HG02678 (cell line): ENCODE data around the gene MAN2A1.
"Not testable (repeated sequence)": the region's sequence is repeated elsewhere in the genome, so short reads cannot be mapped to it uniquely, and the experiment has no call there.

ENCODE experiments used
- ATAC-seq: cut with Tn5 transposase; IDR thresholded peaks from one replicate; pipeline ENCODE4 v1.9.1; 2021; ENCODE audit warnings: mild to moderate bottlenecking, moderate library complexity; ENCODE audit not compliant: unreplicated experiment

MAN2A1 gene

DNA sequence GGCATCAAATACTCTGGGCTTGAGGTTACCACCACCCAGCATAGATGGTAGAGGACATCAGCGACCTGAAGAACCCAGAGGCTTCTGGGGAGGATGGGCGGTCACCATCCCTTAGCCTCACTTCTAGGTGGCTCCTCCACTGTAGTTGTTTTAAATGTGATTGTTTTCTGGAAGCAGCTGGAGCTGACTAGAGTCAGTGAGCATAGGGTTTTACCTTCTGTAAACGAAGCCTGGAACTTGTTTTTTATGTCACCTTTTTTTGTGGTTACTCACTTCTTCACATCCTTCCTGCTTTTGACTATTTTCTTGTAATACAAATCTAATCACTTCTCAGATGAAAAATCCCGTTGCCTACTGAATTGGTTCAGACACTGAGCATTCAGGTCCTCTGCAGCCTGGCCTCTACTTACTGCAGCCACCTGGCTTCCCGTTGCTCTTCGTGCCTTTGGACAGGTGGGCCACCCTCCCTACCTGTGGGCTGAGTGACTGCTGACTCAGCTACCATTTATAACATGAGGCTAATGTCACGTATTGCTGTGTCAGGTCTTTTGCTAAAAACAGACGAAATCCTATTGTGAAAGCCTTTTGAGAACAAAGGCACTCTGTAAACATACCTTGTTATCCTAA is 167.8 kb downstream of the MAN2A1 start:
- ATAC-seq: no peak

DNA sequence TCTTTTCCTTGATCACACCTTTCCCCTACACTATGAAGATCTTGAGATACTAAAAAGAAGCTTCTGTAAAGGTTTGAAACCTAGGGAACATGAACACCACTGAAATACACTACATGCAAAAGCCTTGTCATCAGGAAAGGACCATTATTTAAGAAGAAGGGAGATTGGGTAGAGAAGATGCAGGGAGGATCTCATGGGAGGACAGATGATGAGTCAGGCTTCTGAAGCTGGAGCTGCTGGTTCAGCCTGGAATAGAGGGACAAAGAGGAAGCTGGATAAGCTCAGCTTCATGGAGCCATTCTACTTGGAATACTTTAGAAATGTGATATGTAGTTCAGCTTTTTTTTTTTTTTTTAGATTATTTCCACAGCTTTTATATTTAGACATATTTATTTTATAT is 169.8 kb downstream of the MAN2A1 start:
- ATAC-seq: no peak

DNA sequence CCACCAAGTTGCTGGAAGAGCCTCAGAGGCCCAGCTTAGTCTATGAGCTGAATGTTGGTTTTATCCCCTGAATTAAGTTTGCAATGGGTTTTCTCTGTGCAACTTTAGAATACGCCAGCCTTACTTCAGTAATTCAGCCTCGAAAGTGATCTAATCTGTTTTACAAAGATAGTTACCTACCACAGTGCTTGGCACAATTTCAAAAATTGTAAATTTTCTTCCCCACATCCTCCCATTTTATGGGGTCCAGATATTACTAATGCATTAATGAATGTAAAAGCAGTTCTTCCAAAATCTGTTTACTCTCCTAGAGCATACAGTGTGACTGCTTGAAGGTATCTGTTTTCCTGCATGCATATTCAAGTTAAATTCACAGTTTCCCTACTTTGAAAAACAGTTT is 172.6 kb downstream of the MAN2A1 start:
- no peak for ATAC-seq

DNA sequence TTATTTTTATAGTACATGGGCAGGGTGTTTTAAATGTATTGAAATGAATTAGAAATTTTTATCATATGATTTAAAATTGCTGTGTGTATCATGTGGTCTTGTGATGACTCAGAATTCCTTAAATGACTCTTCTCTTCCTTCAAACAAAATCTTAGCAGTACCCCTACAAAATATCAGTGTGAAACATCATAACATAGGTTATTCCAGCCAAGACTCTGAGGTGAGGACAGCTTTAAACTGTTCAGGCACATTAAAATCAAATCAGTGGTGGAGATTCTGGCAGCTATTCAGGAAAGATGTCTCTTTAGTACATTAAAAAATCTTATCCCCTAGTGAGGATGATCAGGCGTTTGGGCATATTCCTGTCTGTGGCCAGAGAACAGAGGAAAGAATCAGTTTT is 174.0 kb downstream of the MAN2A1 start:
- ATAC-seq: peak; percentile 54

DNA sequence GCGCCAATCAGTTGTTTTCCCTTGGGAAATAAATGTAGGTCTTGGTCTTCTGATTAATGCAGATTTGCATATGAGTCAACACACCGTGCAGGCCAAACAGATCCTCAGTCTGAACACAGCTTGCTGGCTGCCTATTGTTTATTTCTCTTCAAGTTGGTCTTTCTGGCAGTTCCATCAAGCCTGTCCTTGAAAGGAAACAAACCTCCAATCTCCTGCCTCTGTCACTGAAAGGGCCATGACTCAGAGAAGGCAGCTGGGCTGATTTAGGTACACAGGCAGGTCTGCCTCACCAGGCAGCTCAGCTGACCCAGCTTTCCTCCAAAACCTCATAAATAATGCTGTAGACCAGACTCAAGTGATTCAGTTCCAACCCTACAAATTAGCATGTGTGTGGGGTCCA is 175.9 kb downstream of the MAN2A1 start:
- no peak for ATAC-seq

DNA sequence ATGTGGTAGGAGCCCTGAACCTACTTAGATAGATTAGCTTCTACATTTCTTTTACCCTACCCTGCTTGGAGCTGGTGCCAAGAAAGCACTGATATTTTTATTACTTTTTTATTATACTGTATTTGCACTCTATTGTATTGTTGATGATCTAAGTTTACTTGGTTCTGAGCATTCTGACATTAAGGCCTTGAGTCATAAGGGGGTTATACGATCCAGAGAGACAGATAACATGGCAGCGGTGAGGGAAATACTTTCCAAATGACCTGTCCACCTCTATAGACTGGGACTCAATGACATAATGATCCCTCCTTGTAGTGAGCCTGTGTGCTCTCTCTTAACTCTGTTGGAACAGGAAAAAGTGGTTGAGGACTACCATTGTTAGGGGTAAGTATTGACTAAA is 176.3 kb downstream of the MAN2A1 start:
- ATAC-seq: no peak

DNA sequence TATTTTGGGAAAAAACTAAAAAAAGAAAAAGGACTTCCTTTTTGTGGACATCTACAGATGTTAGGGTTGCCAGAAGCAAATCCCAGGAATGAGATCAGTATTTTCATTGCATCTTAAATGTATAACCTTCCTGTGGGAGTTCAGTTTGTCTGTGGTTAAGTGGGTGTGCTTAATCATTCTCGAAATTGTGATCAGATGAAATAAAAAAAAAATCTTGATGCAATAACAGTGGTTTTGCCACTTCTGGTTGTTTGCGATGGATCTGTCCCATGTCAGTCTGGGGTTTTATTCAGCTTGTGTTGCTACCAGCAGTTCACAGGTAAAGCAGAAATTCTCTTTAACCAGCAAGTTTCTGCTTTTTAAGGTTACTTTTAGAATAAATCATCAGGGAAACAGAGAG is 179.0 kb downstream of the MAN2A1 start:
- ATAC-seq: no peak

DNA sequence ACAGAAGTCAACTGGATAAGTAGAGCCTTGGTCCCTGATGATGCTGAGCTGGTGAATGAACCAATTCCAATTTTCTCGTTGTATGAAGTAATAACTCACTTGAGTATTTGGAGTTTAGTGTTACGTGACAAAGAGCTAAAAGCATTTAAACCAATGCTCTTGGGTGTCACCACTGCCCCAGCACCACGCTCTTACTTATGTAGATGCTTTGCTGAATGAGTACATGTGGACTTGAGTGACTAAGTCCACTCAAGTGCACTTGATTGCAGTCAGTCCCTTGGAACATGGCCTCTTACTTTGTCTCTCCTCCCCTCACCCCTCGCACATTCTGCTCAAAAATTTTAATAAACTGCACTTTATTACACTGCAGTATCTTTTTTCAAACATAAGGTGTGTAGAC is 184.0 kb downstream of the MAN2A1 start:
- no peak for ATAC-seq

DNA sequence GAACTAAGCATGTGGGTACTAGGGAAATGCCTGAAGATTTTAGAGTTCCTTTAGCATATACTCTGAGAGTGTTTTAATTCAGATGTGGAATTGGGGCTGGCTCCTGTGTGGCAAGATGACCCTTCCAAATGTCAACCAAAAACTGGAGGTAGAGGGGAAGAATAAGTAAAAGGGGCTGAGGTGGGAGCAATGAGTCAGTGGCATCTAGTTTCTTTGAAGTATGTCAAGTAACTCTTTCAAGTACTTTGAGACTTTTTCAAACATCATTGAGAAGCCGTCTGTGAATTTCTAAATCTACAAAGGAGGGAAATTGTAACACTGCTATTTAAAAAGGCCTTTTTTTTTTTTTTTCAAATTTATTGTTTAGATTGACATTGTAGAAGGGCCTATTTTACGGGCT is 184.4 kb downstream of the MAN2A1 start:
- no peak for ATAC-seq

DNA sequence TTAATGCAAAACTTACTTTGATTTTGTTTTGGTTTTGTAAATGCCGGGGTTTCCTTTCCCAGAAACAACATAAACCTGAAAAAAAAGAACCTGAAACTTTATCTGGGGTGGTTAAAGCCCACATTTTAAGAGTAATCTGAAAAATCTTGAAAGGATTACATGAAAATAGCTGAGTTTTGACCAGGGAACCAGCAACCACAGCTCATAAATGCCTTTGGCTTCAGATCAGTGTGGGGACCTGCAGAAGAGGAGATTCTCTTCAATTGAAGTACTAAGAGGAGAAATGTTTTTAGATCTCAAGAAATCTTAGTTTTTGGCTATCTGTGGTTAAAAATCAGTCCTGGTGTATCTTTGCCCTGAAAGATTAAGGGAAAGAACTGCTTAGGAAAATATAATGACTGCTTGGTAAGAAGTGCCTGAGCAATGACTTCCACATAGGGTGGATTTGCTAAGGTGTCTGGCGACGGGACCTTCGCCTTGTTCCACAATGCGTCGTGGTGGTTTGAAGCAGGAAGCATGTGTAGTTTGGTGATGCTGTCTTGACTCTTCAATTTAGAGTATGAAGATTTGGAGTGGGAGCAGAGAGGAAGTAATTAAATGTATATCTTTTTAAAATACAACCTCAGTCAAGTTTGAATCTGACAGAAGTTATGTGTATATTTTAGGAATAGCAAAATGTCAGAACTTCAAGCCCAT is 186.5 kb downstream of the MAN2A1 start:
- no peak for ATAC-seq

DNA sequence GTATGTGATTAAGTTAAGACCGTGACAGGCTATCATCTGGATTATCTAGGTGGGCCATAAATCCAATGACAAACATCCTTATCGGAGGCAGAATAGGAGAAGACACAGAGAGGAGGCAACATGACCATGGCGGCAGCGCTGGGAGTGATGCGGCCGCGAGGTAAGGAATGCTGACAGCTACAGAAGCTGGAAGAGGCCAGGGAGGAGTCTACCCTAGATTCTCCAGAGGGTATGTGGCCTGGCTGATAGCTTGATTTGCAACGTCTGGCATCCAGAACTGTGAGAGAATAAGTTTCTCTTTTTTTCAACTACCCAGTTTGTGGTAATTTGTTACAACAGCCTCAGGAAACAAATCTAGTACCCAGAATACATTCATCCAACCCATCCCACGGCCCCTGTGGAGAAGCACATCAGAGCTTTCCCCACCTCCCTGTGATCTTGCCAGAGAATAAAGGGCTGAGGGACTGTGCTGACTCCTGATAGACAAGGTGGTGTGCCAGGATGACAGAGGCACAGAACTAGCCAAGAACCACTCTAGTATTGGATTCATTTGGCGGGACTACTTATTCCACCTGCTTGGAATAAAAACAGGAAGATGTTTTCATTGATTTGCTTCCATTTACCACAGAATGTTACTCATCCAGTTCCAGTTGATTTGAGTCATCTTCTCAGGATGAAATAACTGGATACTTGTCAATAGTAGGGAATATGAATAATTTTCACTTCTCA is 187.4 kb downstream of the MAN2A1 start:
- ATAC-seq: no peak

DNA sequence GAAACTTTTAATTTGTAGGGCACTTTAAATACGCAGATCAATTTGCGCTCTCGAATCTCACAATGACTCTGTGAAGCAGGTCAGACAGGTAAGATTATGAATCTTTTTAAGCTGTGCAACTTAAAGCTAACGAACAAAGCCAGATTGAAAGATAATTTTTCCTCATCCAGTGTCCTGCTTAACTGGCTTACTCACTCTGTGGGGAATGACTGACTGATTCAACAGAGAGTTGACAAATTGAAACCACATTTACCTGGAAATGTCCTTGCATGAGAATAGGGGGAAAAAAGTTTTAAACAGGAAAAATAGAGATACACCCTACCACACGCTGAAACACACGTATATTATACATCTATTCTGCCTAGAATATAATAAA is 187.9 kb downstream of the MAN2A1 start:
- ATAC-seq: no peak

DNA sequence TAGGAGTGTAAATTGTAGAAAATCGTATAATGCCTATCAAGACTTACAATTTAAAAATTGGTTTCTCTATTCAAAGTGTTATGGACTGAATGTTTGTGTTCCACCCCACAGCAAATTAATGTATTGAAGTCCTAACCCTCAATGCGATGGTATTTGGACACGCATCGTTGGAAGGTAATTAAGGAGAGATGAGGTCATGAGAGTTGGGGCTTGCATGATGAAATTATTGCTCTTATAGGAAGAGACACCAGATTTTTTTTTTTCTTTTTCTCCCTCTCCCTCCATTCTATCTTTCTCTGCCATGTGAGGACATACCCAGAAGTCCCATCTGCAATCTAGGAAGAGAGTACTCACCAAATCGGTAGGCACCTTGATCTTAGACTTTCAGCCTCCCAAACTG is 189.2 kb downstream of the MAN2A1 start:
- no peak for ATAC-seq

DNA sequence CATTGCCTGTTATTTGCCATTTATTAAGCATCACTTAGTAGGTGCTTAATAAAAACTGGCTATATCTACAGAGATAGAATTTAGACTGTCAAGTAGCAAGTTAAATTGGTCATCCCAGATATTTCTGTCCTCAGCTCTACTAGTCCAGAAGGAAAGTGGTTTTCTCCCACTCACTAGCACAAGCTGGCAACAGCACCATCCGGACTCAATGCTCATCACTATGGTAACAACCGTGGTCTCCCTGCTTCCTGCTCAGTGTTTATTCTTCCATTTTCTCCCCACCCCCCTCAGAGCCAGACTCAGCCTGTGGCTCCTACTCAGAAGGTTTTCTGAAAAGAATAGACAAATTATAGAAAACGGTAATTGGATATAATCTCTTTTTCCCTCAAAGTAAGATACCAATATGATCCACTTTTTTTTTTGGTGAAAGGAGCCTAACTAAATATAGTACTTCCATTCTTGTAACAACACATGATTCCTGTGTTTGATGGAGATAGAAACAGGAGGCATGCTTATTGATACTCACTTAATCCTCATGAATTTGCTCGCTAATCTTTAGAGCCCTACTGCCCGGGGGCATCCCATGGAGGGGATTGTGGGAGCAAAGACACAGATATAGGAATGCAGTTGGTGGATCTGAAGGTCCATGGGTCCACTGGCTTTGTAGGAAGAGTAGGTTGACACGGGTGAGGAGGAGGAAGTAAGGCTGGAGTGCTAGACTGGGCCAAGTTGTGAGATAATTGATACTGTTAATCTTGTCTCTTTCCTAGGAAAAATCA is 191.4 kb downstream of the MAN2A1 start:
- no peak for ATAC-seq

DNA sequence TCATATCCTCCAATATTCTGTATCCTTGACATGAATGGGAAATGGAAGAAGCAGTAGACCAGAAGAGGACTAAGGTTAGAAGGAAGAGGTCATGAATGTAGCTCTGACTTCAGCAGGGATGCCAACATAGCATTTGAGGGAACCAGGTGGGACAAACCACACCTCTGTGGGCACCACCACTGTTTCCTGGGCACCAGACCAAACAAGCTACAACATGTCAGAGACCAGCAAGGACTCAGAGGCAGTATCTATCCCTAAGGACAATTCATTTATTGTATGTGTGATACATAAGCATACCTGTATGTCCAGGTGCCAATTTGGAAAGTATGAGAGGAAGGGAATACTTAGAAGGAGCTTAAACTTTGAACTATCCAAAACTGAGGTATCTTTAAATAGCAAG is 192.8 kb downstream of the MAN2A1 start:
- ATAC-seq: no peak

DNA sequence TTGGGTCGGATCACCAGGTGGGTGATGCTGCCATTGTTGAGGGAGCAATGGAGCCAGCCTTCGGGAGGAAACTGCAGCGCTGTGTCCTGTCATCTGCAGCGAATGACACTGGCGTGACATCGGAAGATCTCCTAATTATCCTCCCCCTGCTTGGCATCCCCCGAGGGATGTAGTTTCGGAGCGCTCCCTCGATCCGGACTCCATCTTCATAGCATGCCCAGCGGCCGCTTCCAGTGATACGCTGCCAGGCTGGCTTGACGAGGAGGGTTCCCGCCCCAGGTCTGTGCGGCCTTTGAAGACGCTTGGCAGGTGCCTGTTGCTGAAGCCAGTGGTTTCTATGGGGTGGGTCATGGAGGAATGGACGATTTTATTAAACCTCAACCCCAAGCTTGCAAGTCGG is 194.9 kb downstream of the MAN2A1 start:
- no peak for ATAC-seq

DNA sequence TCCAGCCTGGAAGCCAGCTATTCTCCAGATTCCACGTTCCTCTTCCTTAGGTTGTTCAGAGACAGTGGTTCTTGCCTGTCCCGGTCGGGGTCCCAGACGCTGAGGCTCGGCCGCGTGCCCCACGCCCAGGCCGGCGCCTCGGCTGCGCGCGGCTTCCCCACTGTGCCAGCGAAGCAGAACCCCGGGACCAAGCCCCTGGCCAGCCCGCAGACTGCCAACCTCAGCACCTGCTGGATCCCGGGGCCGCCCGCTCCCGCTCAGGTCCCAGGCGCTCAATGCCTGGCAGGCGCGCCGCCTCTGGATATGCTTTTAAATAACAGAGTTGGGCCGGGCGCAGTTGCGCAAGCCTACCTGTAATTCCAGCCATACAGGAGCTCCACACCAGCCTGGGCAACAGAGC is 195.5 kb downstream of the MAN2A1 start:
- ATAC-seq: no peak

DNA sequence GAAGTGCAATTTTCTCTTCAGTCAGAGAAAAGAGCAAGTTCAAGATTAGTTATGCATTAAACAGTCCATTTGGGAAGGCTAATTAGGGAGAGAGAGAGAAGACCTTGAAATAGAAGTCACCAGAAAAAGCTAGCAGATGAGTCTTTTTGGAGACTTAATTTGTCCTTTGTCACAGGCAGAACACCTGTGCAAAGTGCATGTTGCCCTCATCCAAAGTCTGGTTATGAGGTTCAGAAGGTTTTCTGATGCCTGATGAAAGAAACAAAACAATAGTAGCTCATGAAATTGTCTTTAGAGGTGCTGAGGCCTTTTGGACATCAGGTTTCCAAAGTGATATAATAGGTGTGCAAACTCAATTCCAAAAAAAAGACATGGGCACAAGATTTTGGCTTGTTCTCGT is 199.3 kb downstream of the MAN2A1 start:
- ATAC-seq: no peak

DNA sequence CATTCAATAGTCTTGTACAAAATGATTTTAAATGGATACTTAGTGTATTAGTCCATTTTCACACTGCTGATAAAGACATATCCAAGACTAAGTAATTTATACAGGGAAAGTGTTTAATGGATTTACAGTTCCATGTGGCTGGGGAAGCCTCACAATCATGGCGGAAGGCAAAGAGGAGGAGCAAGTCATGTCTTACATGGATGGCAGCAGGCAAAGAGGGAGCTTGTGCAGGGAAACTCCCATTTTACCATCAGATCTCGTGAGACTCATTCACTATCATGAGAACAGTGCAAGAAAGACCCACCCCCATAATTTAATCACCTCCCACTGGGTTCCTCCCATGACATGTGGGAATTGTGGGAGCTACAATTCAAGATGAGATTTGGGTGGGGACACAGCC is 203.5 kb downstream of the MAN2A1 start:
- ATAC-seq: not testable (repeated sequence)

DNA sequence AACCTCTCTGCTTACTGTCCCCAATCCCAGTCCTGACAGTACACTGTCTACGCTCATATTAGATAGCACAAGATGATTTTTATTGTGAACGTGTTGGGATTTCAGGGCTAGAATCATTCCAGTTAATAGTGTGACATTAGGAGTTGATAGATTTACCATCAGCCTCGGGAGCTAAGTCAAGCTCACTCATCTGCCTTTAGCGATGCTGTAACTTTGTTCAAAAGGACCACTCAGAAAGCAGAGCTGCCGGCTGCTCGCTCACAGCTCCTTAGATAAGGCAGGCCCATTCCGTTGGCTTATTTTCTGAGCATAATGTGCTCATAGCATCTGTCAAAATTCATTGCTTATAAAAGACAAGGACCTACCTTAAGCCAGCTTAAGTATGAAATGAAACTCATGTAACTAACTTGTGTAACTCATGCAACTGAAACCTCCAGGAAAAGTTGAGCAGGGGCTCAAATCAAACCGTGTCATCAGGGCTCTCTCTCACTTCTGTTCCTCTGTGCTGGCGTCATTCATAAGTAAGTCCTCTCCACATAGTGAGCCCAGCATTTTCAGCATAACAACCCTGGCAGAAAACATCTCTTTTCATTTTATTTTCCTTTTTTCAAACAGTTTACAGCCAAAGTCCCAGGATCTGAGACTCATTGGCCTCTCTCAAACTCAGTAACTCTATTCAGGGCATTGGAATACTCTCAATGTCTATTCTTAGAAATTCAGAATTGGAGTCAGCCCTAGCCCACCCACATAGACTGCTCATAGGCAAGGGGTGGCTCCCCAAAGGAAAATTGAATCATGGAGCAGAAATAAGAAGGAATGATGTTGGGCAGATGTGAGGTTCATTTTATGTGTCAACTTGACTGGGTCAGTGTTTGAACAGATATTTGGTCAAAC is 208.8 kb downstream of the MAN2A1 start:
- ATAC-seq: no peak

DNA sequence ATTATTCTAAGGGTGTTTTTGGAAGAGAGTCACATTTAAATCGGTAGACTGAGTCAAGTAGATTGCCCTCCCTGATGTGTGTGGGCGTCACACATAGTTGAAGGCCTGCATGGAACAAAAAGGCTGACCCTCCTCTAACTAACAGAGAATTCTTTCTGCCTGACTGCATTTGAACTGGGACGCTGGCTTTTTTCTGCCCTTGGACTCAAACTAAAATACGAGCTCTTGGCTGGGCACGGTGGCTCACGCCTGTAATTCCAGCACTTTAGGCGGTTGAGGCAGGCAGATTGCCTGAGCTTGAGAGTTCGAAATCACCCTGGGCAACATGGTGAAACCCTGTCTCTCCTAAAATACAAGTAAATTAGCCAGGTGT is 209.4 kb downstream of the MAN2A1 start:
- ATAC-seq: no peak
